Measurements from ENCODE around the gene CCDC70.
"Not testable (repeated sequence)": the region's sequence is repeated elsewhere in the genome, so short reads cannot be mapped to it uniquely, and the experiment has no call there.

The CCDC70 gene

GRCh38 chr13:51823359-51823758 is 38.4 kb upstream of the CCDC70 start:
- no peak for TF ChIP-seq JUND (IDR thresholded peaks at IDR 0.05; ENCODE audit: low read depth)
- DNase-seq (ENCODE audit: low read depth in 1 of 2, low spot score in 1 of 2) = no peak
- in situ Hi-C loops (cut with HindIII; ENCODE audit: low pct_unique_long_range_greater_than_20kb, low sequenced_read_pairs) = no loop called here

GRCh38 chr13:51823863-51824262 is 37.9 kb upstream of the CCDC70 start:
- in situ Hi-C loops (cut with HindIII; ENCODE audit: low pct_unique_long_range_greater_than_20kb, low sequenced_read_pairs) = no loop called here
- no peak for DNase-seq (ENCODE audit: low read depth in 1 of 2, low spot score in 1 of 2)

GRCh38 chr13:51824712-51825111 is 37.1 kb upstream of the CCDC70 start:
- in situ Hi-C loops (cut with HindIII; ENCODE audit: low pct_unique_long_range_greater_than_20kb, low sequenced_read_pairs); DNase-seq (ENCODE audit: low read depth in 1 of 2, low spot score in 1 of 2): not testable (repeated sequence)

More at GRCh38 chr13:51823863-51824262, 37.9 kb upstream of the CCDC70 start:
- TF ChIP-seq JUND (IDR thresholded peaks at IDR 0.05; ENCODE audit: low read depth) = no peak

- DNase-seq (ENCODE audit: low read depth in 1 of 2, low spot score in 1 of 2) = no peak
- in situ Hi-C loops (cut with HindIII; ENCODE audit: low pct_unique_long_range_greater_than_20kb, low sequenced_read_pairs) = no loop called here
- no peak for TF ChIP-seq JUND (IDR thresholded peaks at IDR 0.05; ENCODE audit: low read depth)
Observed at GRCh38 chr13:51825165-51825592, 36.6 kb upstream of the CCDC70 start.

GRCh38 chr13:51825681-51826254 is 36.0 kb upstream of the CCDC70 start:
- DNase-seq (ENCODE audit: low read depth in 1 of 2, low spot score in 1 of 2) = no peak
- in situ Hi-C loops (cut with HindIII; ENCODE audit: low pct_unique_long_range_greater_than_20kb, low sequenced_read_pairs) = no loop called here
- no peak for TF ChIP-seq JUND (IDR thresholded peaks at IDR 0.05; ENCODE audit: low read depth)

GRCh38 chr13:51826606-51827005 is 35.2 kb upstream of the CCDC70 start:
- peak in 1 of 2 experiments; percentile 57 for DNase-seq (ENCODE audit: low read depth in 1 of 2, low spot score in 1 of 2)
- no peak for TF ChIP-seq JUND (IDR thresholded peaks at IDR 0.05; ENCODE audit: low read depth)
- in situ Hi-C loops (cut with HindIII; ENCODE audit: low pct_unique_long_range_greater_than_20kb, low sequenced_read_pairs) = no loop called here

- in situ Hi-C loops (cut with HindIII; ENCODE audit: low pct_unique_long_range_greater_than_20kb, low sequenced_read_pairs) = no loop called here
- no peak for TF ChIP-seq JUND (IDR thresholded peaks at IDR 0.05; ENCODE audit: low read depth)
- no peak for DNase-seq (ENCODE audit: low read depth in 1 of 2, low spot score in 1 of 2)
Observed at GRCh38 chr13:51827254-51827653, 34.5 kb upstream of the CCDC70 start.

GRCh38 chr13:51828730-51829567 is 32.8 kb upstream of the CCDC70 start:
- TF ChIP-seq JUND (IDR thresholded peaks at IDR 0.05; ENCODE audit: low read depth) = no peak
- in situ Hi-C loops (cut with HindIII; ENCODE audit: low pct_unique_long_range_greater_than_20kb, low sequenced_read_pairs) = no loop called here
- no peak for DNase-seq (ENCODE audit: low read depth in 1 of 2, low spot score in 1 of 2)

- no peak for TF ChIP-seq JUND (IDR thresholded peaks at IDR 0.05; ENCODE audit: low read depth)
- DNase-seq (ENCODE audit: low read depth in 1 of 2, low spot score in 1 of 2) = no peak
- in situ Hi-C loops (cut with HindIII; ENCODE audit: low pct_unique_long_range_greater_than_20kb, low sequenced_read_pairs) = no loop called here
Observed at GRCh38 chr13:51829568-51829899, 32.2 kb upstream of the CCDC70 start.

GRCh38 chr13:51831519-51831918 is 30.2 kb upstream of the CCDC70 start:
- in situ Hi-C loops (cut with HindIII; ENCODE audit: low pct_unique_long_range_greater_than_20kb, low sequenced_read_pairs) = no loop called here

GRCh38 chr13:51832471-51833152 is 29.2 kb upstream of the CCDC70 start:
- TF ChIP-seq JUND (IDR thresholded peaks at IDR 0.05; ENCODE audit: low read depth) = no peak
- in situ Hi-C loops (cut with HindIII; ENCODE audit: low pct_unique_long_range_greater_than_20kb, low sequenced_read_pairs) = no loop called here
- DNase-seq (ENCODE audit: low read depth in 1 of 2, low spot score in 1 of 2) = peak; percentile 10 to 35

More at GRCh38 chr13:51831519-51831918, 30.2 kb upstream of the CCDC70 start:
- no peak for DNase-seq (ENCODE audit: low read depth in 1 of 2, low spot score in 1 of 2)
- TF ChIP-seq JUND (IDR thresholded peaks at IDR 0.05; ENCODE audit: low read depth) = no peak

GRCh38 chr13:51833980-51834379 is 27.8 kb upstream of the CCDC70 start:
- in situ Hi-C loops (cut with HindIII; ENCODE audit: low pct_unique_long_range_greater_than_20kb, low sequenced_read_pairs) = no loop called here
- no peak for DNase-seq (ENCODE audit: low read depth in 1 of 2, low spot score in 1 of 2)
- no peak for TF ChIP-seq JUND (IDR thresholded peaks at IDR 0.05; ENCODE audit: low read depth)

GRCh38 chr13:51834581-51835171 is 27.1 kb upstream of the CCDC70 start:
- no peak for DNase-seq (ENCODE audit: low read depth in 1 of 2, low spot score in 1 of 2)
- TF ChIP-seq JUND (IDR thresholded peaks at IDR 0.05; ENCODE audit: low read depth) = no peak

More at GRCh38 chr13:51834581-51835171, 27.1 kb upstream of the CCDC70 start:
- in situ Hi-C loops (cut with HindIII; ENCODE audit: low pct_unique_long_range_greater_than_20kb, low sequenced_read_pairs) = no loop called here
